ENCODE measurements around the gene OTOG.

The OTOG gene

DNA sequence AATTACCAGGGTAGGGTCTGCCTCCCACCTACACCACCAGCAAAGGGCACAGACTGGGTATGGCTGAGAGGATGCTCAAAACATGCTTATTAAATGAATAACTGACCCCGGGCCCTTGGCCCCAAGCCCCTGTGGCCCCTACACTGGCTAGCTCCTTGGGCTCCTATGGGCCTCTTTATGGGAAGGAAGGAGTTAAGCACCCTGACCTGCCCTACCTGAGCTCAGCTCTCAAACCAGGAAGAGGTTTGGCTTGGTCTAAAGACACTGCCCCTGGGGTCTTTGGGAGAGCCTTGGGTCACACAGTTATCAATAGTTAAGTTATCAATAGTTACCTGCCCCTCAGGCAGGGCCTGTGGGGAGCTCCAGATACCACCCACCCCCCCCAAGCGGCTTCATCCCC lies 4.0 kb upstream of the OTOG start:
- DNase-seq = no peak

DNA sequence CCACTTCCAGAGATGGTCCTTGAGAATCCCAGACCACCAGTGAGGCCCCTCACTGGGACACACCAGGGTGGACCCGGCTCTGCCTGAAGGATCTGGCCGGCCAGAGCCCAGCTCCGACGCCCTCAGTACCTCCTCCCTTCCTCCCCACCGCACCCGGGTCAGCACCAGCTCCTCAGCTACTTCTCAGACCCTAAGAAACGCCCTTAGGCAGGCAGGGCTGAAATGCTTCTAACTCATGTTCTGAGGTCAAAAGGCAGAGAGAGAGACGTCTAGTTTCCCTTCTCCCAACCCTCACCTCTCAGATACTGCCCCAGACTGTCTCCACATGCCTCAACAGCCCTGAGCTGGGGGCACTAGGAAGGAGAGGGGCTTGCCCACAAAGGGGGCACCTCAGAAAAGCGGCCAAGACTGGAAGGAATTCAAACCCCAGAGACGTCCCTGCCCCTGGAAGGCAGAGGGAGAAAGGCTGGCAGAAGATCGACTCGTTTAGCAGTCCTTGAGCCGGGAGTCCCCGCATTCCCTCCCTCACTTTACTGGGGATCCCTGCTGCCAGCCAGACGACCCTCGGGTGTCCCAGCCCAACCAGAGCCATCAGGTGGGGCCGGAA lies 3.4 kb upstream of the OTOG start:
- DNase-seq = no peak

DNA sequence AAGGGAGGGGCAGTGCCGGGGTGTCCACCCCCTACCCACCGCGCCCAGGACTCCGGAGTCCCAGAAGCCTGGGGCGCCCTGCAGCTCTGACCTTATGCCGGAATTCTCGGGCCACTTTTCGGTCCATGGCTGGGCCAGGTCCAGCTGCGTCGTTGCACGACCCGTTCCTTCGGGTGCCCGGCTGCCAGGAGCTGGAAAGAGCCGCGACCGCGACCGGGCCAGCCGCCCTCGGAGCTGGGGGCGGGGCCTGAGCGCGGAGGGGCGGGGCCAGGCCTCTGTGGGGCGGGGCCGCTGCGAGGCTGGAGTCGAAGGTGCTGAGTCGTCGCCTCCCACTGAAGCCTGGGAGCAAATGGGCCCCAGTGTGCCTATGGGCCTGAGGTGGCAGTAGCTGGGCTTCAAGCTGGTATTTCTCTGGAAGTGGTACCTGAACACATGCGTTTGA lies 2.9 kb upstream of the OTOG start, which contains the start of gene USH1C:
TSS of gene USH1C (minus strand) at position 236 of the 442 bp plus-strand sequence. CDS start at position 127, 109 bp downstream.
- DNase-seq = peak; percentile 9 to 26

DNA sequence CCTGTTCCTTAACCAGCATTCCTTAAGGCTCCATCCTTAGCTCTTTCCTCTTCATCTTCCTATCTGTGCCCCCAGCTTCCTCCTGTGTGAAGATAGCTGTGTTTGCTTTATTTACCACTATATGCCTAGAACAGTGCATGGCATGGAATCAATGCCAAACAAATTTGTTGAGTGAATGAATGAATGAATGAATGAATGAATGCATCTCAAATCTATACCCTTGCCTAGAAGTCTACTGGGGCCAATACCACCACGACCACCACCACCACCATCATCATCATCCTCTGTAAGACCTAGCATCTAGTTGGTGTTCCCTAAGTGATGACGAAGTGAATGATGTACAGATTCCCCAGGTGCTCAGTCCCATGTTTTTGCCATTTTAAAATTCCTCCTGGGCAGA lies 819 bp upstream of the OTOG start:
- no peak for DNase-seq

DNA sequence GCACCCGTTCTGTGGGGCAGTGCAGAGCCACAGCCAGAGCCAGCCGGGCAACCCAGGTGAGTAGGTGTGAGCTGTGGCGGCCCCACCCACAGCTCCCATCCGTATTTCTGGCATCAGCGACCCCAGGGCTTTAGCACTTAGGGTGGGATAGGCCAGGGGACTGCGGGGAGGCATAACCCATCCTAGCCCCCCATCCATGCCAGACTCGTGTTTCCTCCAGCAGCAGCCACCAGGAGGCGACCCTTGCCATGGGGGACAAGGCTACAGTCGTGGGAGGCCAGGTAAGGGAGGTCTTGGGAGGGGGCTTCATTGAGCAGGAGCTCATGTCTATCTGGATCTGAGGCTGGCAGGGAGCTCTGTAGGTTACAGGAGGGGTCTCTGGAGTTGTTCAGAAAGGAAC lies 873 bp downstream of the OTOG start:
- no peak for DNase-seq

DNA sequence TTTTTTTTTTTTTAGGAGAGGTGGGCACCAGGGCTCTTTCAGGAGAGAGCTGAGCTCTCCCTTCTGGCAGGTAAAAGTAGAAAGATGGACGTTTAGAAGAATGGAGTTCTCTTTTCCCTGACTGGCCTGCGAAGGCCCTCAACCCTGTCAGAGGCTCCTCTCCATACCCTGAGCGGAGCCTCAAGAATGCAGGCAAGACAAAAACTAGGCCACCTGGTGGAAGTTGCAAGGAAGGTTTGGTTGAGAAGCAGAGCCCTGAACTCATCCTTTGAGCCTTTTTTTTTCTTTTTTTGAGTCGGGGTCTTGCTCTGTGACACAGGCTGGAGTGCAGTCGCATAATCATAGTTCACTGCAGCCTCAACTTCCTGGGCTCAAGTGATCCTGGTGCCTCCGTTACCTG lies 1.4 kb downstream of the OTOG start:
- no peak for DNase-seq

DNA sequence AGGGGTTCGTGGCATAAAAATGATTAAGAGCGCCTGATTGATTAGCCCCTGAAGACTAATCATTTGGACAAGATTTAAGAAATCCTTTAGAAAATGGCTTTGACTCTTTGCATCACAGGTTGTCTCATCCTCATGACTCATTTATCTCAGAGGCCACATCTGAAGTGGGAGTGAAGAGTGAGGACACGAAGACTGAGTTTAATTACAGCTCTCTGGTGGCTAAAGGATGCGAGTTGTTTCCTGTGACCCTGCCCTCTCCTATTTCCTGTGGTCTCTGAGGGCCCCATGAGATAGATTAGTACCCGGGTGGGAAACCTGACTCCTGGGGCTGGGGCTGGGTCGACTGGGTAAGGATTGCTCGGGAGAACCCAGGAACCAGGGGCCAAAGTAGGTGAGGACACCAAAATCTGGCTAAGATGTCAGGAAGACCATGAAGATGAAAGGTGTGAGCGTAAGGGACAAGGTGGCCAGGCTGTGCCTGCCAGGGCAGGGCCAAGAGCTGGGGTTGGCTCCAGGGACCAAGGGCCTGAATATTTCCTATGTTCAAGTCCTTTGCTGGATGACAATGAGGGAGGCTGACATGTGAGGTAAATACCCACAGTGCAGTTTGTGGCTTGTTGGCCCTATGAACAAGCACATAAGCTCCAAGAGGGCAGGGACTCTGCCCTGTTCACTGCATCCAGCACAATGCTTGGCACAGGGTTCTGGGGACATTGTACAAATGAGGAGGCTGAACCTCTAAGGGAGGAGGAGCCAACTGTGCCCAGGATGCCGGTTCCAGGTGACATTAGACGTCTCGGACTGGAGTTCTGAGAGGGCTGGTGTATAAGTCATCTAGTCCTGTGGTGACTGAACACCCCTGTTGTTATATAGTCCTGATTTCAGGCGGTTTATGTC lies 3.6 kb downstream of the OTOG start:
- no peak for DNase-seq

DNA sequence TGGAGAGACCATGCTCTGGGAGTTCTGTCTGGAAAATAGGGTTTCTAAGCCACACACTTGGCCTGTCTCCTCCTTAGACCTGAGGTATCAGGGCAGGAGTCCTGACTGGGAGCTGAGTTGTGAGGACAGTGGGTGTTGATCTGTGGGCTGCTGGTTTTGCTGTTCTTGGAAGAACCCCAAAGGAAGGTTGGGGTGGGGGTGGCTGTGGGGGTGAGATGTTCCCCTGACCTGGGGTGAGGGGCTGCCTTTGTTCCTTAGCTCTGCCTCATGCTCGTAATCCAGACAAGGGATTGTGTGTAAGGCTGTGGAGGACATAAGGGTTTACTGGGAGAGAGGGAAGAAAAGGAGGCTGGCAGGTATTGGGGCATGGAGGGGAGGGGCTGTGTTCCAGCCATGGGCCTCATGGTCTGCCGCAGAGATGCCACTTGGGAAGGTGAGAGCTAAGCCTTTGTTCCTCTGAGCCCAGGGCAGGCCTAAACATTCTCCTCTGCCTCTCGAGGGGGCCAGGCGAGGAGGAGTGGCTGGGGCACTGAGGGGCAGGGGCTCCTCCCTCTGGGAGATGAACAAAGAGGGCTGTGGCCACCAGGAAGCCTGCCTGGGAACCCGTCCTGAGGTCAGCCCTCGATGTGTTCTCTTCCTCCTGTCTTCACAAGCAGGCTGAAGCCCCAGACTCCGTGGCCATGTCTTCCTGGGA lies 4.4 kb downstream of the OTOG start:
- DNase-seq = no peak

DNA sequence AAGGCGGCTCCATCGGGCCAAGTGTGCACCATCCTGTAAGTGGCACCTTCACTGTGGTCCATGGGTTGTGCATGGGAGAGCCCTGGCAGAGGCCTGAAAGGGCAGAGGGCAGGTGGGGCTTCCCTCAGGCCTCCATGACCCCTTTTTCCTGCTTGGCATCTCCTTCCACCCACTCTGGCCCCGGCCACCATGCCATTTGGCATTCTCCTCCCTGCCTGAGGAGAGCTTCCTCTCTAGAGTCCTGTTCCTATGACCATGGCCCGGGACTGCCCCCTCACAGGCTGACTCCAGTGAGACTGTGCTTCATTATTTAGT lies 4.9 kb downstream of the OTOG start:
- no peak for DNase-seq

DNA sequence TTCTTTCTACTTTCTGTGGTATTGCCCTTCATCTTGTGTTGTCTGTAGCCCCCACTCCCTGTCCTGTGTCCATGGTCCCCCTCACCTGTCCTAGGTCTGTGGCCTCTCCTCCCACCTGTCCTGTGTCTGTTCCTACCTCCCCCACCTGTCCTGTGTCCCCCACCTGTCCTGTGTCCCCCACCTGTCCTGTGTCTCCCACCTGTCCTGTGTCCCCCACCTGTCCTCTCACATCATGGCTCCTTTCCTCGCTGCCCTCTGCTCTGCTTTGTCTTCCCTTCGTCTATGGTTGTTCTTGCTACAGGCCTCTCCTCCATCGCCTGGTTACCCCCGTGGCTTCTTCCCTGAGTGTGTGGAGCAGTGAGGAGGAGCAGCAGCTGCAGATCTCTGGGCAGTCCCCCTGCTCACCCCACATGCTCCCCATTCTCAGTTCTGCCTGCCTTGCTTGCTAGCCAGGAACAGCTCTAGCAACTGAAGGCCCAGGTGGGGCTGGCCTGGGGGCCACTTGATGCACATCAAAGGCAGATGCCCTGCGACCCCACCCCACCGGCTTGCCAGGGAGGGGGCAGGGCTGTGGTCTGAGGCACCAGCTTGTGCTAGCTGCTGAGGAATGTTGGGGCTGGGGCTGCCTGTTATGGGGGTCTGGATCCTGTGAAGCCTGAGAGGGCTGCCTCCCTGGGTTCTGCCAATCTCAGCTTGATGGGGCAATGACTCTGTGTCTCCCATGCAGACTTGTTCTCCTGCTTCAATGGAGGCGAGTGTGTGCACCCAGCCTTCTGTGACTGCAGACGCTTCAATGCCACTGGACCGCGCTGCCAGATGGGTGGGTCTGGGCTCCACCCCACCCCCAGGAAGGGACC lies 5.6 kb downstream of the OTOG start:
- DNase-seq = no peak

DNA sequence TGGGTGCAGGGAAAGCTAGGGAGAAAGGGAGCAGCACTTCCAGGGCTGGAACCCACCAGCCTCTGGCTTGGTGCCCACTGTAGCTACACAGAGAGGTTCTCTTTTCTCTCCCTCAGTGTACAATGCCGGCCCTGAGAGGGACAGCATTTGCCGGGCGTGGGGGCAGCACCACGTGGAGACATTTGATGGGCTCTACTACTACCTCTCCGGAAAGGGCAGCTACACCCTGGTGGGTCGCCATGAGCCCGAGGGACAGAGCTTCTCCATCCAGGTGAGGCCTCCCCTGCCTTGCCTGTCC lies 6.1 kb downstream of the OTOG start:
- no peak for DNase-seq

DNA sequence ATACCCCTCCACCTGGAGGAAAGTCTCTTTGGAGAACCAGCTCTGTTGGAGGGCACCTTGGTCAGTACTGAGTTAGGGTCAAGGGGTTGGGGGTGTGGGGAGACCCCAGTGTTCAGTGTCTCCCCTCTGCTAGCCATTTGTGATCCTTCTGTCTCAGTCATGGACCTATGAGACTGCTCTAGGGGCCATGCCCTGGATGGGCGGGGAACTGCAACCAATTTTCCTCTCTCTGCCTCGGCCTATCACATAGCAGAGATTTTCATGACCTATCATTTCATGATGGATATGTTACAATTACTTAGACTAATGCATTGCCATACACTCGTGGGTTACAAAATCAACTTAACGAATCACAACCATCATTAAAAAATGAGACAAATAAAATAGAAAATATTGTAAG lies 7.4 kb downstream of the OTOG start:
- no peak for DNase-seq

DNA sequence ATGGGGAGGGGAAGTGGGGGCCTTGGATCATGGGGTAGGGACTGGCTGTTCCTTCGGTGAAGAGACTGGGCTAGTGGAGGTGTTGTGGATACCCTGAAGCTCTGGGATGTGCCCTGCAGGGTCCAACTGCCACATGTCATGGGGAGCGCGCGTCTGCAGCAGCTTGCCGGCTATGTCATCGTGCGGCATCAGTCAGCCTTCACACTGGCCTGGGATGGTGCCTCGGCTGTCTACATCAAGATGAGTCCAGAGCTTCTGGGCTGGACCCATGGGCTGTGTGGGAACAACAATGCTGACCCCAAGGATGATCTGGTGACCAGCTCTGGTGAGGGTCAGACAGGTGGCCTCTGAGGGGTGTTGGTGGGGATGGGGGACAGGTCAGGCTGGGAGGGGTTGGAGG lies 9.9 kb downstream of the OTOG start:
- DNase-seq = no peak

DNA sequence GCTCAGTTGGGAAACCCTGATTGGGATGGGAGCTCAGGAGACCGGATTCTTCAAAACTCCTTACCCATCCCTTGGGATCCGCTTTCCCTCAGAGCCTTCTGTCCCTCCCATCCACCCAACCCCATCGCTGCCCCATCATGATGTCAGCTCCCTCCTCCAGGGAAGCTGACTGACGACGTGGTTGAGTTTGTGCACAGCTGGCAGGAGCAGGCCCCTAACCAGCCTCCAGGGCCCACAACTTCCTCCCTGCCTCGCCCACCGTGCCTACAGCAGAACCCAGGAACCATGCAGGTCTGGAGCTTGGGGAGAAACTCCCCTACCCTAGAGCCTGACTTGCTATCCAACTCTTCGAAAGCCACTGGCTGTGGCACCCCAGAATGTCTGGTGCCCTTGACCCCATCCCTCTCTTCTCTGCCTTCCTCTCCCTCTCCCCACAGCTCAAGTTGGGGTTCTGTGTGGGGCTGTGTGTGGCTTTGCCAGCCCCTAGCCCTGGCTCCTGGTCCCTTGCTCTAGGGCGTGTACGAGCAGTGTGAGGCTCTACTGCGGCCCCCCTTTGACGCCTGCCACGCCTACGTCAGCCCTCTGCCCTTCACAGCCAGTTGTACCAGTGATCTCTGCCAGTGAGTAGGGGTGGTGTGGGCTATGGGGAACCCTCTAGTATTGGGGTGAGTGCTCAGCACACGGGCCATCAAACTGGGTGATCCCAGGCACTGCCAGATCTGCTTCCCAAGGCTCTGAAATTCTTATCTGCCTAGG lies 11.1 kb downstream of the OTOG start:
- no peak for DNase-seq

DNA sequence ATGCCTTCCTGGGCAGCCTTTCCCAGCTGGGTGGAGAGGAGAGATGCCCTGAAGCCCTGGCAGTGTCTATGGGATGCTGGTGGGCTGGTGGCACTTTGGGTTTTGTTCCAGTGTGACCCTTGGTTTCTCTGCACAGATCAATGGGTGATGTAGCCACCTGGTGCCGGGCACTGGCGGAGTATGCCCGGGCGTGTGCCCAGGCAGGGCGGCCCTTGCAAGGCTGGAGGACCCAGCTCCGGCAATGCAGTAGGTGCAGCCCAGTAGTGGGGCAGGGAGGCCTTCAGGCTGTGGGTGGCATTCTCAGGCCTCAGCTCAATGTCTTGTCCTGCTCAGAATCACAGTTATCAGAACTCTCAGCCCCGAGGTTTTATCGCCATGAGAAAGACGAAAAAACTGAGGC lies 11.9 kb downstream of the OTOG start:
- DNase-seq = no peak

DNA sequence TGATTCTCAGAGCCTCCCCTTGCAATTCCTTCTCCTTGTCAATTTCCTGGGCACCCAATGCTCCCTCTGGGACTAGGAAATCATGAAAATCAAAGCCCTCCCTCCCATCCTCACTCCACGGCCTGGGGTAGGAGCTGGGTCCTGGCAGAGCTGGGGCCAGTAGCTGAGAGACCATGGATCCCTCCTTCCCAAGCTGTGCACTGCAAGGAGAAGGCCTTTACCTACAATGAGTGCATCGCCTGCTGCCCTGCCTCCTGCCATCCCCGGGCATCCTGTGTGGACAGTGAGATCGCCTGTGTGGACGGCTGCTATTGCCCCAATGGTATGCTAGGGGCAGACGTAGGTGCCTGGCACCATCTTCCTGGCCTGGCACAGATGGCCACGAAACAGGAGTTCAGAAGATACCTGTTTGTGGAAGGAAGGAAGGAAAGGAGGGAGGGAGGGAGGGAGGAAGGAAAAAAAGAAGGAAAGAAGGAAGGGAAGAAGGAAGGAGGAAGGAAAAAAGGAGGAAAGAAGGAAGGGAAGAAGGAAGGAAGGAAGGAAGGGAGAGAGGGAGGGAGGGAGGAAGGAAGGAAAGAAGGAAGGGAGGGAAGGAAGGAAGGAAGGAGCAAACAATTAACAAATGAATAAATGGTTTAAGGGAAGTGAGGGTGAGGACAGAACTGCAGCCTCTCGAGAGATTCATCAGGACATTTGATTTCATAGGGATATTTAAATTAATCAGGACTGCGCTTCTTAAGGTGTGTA lies 12.5 kb downstream of the OTOG start:
- no peak for DNase-seq

DNA sequence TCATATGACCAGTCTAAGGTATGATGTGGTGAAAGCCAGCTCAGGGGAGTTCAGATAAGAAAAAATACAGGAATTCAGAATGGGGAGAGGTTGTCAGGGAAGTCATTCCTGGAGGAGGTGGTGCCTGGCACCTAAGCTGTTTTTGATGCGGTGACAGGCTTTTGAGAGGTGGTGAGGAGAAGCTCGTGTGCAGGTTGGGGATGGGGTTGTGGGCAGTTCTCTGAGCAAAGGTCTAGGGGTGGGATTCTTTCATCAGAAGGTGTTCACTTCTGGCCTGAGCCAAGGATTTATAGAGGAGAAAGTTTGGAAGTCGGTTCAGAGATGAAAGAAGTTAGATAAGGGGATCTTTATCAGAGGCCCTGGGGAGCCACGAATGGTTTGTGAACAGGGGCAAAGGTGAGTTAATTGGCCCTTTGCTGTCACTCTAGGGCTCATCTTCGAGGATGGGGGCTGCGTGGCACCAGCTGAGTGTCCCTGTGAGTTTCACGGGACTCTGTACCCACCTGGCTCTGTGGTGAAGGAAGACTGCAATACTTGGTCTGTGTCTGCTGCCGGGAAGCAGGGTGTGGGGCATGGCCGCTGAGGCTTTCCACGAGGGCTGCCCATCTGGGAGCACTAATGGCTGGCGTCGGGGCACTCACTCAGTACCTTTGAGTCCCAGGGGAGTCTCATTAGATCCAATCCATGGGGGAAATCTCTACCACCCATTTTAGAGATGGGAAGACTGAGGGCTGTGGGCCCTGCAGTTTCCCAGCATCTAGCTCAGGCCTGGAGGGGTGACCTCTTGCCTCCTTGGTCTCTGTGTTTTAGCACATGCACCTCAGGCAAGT lies 13.4 kb downstream of the OTOG start:
- no peak for DNase-seq

DNA sequence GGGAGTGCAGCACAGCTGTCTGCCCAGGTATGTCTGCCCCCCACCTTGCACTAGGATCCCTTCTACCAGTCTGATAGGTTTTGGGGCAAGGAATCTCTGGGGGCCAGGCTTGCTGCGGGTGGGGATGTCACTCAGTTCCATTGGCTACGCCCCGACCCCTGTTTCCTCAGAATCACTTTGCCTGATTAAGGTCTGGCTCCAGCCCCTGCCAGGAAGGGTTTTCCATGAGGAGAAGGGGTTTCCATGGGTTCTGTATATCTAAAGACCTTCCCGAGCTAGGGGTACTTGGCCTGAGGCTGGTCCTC lies 14.0 kb downstream of the OTOG start:
- no peak for DNase-seq

DNA sequence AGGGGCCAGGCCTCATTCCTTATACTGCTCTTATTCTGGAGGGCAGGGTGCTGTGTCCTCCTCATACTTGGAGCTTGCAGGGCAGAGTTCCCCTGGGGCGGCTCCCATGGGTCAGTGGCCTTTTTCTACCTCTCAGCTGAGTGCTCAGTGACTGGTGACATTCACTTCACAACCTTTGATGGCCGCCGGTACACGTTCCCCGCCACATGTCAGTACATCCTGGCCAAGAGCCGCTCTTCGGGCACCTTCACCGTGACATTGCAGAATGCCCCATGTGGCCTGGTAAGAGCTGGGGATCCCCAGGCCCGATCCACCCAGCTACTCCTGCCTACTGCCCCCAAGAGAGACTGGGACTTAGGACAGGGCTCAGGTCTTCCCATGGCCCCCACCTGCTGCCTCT lies 14.5 kb downstream of the OTOG start:
- no peak for DNase-seq

DNA sequence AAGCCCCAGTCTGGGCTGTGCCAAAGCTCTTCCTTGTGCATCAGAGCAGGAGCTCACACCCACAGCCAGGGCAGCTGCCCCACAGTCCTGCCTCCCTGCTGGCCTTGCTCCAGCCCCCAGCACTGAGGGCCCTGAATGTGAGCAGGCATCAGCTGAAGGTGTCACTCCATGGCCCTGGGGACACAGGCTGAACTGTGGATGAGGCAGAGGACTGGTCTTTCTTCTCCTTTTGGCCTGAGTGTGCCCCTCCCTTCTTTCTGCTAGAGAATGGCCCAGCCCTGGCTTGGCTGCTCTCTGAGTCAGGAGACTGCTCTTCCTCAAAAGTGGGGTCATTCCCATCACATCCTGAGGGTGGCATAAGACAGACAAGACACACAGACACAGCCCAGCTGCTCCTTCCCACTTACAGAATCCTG lies 16.2 kb downstream of the OTOG start:
- no peak for DNase-seq
